GM19035 (cell line): ENCODE measurements around the gene ALKBH4.
A peak's percentile ranks its signal among the peaks of the same experiment; 100 is the strongest.
"Not testable (repeated sequence)": the region's sequence is repeated elsewhere in the genome, so short reads cannot be mapped to it uniquely, and the experiment has no call there.

Source experiments
- ATAC-seq: cut with Tn5 transposase; IDR thresholded peaks from one replicate; pipeline ENCODE4 v1.9.1; 2021; ENCODE audit not compliant: unreplicated experiment

Gene ALKBH4

DNA sequence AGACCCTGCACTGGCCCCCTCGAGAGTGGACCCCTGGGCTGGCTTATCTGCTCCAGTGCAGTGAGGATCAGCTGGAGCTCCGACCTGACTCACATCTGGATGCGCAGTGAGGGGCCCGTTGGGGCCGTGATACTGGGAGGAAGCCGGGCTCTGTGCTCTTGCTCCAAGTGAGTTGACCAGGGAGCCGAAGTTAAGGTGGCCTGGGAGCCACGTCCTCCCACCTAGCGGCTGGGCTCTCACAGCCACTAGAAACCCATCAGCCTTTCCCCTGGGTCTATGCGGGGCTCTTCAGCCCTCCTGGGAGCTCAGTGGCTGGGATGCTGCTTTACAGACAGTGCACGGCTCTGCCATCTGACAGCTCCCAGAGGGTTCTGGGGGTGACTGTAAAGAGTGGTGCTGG is 9.1 kb downstream of the ALKBH4 start:
- no peak for ATAC-seq

DNA sequence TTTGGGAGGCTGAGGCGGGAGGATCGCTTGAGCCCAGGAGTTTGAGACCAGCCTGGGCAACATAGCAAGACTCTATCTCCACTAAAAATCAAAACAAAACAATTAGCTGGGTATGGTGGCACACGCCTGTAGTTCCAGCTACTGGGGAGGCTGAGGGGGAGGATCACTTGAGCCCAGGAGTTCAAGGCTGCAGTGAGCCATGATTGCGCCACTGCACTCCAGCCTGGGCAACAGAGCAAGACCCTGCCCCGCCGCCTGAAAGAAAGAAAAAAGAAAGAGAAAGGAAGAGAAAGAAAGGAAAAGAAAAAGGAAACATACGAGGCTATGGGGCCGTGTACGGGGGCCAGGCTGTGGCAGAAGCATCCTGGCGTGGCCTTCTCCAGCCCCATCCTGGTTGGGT is 9.7 kb downstream of the ALKBH4 start:
- ATAC-seq: not testable (repeated sequence)

DNA sequence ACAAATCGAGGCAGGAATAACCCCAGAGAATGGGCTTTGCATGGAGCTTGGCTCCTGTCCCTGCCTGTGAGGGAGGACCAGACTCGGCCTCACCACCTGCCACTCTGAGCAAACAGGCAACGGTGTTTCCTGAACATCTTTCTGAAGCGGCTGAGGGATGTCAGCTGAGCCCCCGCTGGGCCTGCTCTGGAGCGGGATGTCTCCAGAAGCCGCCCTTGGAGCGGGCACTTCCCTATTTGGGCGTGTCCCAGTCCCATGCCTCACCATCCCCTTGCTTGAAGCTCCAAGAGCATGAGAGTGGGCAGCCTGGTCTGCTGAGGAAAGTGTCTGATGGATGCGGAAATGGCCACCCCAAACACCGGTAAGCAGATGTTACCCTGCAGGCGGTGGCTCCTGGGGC is 10.2 kb downstream of the ALKBH4 start:
- ATAC-seq: no peak

DNA sequence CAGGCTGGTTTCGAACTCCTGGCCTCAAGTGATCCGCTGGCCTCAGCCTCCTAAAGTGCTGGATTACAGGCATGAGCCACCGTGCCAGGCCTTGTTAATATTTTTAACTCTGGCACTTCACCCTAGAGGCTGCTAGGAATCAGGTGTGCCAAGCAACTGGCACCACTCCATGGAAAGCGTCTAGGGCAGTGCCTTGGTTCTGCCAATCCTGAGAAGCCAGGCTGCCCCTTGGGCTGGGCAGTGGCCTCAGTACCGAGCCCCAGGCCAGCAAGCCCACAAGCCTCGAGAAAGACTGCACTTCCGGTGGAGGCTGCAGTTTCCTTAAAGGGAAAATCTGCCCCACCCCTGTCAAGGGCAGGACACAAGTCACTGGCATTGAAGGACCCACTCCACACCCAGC is 11.3 kb downstream of the ALKBH4 start:
- no peak for ATAC-seq

DNA sequence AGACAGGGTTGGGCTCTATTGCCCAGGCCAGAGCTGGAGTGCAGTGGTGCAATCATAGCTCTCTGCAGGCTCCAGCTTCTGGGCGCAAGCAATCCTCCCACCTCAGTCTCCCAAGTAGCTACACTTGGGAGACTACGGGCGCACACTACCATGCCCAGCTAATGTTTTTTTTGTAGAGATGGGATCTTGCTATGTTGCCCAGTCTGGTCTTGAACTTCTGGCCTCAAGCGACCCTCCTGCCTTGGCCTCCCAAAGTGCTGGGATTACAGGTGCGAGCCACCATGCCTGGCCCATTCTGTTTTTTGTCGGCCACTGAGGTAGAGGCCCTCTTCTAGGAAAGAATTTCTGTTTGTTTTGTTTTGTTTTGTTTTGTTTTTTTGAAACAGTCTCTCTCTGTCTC is 12.2 kb downstream of the ALKBH4 start:
- no peak for ATAC-seq

DNA sequence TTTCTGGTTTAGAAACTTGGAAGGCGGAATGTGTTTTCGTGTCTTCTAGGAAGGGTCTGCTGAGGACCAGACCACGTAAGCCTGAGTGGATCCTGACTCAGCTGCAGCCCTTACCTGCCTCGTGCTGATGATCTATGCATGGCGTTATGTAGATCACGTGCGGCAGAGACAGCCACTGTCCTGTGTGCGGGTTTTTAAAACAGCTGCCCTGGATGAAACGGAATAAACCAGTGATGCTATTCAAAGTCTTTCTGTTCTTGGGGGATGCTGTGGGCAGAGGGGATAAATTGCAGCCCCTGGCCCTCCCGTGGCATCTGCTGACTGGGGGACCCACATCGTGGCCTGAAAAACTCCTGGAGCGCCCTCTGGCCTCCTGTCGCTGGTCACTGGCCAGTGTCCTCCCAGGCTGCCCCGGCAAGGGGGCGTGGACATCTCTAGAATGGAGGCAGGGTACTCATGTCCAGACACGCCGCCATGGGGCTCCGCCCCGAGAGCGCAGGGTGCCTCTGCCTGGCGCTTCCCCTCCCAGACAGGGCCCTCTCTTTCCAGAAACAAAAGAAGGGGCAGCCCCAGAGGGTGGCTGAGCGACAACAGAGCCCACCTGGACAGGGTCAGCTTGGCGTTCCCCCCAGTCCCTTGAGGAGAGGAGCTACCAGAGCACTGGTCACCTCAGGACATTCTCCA is 13.2 kb downstream of the ALKBH4 start:
- ATAC-seq: no peak

DNA sequence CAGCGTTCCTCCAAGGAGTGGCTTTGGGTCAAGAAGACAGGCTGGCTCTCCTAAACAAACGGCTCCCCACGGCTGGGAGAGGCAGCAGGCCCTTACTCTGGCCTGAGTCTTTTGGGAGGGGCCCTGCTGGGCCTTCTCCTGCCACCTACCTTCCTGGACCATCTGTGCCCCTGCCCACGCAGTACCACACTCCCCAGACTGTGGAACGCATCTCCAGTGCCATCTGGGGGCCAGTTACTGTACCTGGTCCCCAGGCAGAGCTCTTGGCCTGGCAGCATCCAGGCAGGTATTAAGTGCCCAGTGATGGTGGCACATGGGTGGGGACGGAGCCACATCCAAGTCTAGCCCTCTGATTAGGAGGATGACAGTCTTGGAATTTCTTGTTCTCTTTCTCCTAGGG is 14.4 kb downstream of the ALKBH4 start:
- ATAC-seq: no peak

DNA sequence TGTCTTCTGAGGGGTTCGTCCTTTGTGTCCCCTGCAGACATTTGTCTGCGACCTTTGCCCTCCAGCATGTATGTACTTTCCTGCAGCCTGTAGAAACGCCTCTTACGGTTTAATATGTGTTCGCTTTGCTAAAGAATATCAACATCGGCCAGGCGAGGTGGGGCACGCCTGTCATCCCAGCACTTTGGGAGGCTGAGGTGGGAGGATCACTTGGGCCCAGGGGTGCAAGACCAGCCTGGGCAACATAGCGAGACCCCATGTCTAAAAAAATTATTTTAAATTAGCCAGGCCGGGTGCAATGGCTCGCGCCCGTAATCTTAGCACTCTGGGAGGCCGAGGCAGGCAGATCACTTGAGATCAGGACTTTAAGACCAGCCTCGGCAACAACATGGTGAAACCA is 15.5 kb downstream of the ALKBH4 start:
- ATAC-seq: no peak

DNA sequence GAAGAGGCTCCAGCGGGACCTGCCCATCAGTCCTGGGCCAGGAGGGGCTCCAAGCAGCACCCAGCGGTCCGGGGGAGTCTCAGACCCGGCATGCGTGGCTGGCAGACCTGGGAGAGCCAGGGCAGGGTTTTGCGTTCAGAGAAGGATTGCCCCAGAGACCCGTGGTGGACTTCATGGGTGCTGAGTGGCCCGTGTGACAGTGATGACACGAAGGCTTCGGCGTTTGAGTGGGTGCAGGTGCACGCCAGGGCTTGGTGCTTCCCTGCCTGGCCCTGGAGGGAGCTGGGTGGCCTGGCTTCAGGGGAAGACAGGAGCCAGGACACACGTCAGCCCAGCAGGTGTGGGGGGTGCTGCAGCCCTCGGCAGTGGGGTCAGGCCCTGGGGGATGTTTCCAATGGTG is 17.4 kb downstream of the ALKBH4 start:
- no peak for ATAC-seq

DNA sequence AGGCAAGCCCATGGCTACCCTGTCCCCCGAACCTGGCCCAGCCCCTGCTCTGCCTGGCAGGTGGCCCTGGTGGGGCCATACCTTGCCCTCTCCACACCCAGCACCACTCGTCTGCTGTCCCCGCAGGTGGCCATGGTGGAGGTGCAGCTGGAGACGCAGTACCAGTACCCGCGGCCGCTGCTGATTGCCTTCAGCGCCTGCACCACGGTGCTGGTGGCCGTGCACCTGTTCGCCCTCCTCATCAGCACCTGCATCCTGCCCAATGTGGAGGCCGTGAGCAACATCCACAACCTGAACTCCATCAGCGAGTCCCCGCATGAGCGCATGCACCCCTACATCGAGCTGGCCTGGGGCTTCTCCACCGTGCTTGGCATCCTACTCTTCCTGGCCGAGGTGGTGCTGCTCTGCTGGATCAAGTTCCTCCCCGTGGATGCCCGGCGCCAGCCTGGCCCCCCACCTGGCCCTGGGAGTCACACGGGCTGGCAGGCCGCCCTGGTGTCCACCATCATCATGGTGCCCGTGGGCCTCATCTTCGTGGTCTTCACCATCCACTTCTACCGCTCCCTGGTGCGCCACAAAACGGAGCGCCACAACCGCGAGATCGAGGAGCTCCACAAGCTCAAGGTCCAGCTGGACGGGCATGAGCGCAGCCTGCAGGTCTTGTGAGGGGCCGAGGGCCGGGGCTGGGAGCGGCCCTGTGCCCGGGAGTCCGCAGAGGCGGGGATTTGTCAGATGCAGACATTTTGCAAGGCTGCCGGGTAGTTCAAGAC is 18.1 kb downstream of the ALKBH4 start:
- no peak for ATAC-seq

DNA sequence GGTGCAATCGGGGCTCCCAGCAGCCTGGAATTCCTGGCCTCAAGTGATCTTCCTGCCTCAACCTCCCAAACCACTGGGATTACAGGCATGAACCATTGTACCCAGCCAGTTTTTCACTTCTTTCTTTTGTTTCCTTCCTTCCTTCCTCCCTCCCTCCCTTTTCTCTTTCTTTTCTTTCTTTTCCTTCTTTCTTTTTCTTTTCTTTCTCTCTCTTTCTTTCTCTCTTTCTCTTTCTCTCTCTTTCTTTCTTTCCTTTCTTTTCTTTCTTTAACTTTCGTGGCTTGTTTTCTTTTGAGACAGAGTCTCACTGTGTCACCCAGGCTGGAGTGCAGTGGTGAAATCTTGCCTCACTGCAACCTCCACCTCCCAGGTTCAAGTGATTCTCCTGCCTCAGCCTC is 19.0 kb downstream of the ALKBH4 start:
- ATAC-seq: no peak

DNA sequence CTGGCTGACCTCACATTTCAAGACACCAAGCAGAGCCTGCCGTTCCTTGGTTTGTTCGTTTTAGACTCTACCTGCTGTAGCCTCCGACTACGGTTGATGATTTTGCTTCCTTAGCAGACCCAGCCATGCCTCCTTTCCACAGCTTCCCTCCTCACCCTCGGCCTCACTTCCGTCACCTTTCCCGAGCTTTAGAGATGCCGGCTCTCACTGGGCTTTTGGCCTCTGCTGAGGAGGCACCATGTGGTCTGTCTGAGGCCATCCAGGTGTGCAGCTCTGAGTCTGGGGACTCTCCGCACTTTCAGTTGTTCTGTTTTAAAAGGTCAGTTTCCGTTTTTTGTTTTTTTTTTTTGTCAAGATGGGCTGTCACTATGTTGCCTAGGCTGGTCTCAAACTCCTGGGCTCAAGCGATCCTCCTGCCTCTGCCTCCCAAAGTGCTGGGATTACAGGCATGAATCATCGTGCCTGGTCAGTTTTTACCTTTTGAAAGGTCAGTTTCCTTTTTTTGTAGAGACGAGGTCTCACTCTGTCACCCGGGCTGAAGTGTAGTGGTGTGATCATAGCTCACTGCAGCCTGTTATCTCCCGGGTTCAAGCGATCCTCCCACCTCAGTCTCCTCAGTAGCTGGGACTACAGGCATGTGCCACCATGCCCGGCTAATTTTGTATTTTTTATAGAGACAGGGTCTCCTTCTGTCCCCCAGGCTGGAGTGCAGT is 19.5 kb downstream of the ALKBH4 start:
- peak; percentile 55 for ATAC-seq

DNA sequence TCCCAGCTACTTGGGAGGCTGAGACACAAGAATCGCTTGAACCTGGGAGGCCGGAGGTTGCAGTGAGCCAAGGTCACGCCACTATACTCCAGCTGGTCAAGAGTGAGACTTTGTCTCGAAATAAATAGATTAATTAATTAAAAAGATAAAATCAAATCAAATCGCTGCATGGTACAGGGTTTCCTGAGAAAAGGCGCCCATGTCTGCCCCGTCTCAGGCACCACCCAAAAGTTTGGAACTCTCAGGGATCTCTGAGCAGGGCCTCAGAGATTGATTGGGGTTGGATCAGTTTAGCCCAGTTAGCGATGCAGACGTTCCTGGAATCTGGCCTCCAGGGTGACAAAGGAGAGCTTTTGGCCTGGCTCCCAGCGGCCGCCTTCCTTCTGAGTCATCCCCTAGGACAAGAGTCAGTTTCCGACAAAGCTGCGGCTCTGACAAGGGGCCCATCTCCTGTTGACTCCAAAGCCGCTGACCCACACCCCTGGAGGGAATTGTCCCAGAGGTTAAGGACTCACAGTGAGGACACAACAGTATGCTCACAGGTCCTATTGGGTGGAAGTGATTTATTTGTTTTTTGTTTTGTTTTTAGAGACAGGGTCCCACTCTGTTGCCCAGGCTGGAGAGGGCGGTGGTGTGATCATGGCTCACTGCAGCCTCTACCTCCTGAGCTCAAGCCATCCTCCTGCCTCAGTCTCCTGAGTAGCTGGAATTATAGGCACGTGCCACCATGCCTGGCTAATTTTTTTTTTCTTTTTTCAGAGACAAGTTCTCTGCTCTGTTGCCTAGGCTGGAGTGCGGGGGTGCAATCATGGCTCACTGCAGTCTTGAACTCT is 24.5 kb downstream of the ALKBH4 start:
- ATAC-seq: no peak

DNA sequence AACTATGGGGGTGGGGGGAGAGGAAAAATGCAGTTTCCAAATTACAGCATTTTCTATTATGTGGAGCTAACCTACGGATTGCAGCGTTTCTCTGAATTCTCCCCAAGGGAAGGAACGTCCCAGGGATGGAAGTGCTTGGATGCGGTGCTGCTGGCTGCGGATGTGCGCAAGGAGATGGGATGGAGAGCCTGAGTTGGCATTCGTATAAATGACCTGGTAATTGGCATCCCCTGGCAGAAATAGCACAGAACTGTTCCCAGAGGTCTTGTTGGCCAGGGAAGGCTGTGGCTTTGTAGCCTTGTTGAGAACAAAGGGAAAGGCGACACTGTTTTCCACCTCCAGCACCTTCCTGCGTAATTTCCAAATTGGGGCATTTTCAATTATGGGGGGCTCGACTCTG is 28.5 kb downstream of the ALKBH4 start:
- no peak for ATAC-seq

DNA sequence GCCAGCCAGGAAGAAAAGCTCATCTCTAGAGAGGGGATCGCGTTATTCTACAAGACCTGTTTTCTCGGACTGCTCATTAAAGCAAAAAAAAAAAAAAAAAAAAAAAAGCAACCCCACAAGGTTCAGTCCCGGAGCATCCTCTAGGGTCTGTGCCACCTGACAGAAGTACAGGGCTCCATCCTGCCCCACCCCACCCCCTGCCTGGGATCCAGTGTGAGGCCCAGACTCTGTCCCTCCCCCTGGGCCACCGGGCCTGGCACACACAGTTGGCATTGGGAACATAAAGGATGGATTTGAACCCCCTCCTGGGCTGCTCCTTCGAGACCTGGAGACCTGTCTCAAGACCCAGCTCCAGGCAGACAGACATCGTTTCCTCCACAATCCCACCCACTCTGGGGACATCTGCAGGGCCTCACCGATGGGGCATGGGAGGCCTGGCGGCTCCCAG is 30.6 kb downstream of the ALKBH4 start:
- ATAC-seq: peak; percentile 2

DNA sequence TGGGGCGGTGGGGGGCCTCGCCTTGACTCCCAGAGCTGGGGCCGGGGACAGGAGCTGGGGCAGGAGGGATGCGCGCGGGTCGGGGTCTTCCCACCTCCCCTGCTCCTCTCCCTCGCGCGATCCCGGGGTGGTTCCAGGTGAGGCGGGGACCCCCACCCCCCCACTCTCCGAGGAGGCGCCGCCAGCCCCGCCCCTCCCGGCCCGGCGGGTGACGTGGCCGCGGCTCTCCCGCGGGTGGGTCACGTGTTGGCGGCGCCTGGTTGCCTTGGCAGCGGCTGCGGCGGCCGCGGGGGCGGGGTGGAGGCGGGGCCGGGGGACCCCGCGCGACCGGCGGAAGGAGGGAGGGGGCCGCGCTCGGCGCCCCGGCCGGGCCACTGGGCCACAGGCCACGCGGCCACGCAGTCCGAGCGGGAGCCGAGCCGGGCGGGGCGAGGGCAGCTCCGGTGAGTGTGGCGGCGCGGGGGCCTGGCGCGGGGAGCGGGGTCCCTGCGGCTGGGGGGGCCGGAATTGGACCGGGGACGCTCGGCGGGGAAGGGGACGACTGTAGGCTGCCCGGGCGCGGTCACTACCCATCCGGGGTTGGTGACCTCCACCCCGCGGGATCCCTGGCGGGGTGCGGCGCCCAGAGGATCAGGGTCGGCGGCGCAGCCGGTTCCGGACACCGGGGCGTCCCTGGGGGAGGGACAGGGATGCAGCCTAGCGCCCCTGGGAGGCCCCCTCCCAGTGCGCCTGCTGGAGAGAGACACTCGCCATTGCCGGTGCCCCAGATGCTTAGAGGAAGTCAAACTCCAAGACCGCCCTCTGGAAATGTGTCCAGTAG is 31.2 kb downstream of the ALKBH4 start, which contains the start of gene ORAI2:
TSS of gene ORAI2 (plus strand) at position 357 of the 820 bp plus-strand sequence. CDS start 5,382 bp downstream, outside the sequence.
- ATAC-seq: peak; percentile 62

DNA sequence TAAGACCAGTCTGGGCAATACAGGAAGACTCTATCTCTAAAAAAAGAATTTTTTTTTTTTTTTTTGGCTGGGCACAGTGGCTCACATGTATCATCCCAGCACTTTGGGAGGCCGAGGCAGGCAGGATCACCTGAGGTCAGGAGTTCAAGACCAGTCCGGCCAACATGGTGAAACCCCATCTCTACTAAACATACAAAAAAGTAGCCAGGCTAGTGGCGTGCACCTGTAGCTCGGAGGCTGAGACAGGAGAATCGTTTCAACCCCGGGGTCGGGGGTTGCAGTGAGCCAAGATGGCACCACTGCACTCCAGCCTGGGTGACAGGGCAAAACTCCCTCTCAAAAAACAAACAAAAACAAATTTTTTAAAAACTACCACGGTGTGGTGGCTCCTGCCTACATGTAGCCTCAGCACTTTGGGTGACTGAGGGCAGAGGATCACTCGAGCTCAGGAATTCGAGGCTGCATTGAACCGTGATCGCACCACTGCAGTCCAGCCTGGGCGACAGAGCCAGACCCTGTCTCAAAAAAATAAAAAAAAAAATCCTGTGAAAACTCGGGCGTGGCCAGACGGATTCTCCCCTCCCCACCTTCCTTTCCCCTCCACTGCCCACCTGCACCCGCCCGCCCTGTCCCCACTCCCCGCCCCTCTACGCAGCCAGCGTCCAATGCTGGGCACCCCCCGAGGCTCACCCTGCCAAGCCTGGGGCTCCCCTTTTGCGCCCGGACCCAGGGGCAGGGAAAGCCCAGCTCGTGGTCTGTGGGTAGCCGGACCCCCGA is 32.0 kb downstream of the ALKBH4 start:
- peak; percentile 36 for ATAC-seq

DNA sequence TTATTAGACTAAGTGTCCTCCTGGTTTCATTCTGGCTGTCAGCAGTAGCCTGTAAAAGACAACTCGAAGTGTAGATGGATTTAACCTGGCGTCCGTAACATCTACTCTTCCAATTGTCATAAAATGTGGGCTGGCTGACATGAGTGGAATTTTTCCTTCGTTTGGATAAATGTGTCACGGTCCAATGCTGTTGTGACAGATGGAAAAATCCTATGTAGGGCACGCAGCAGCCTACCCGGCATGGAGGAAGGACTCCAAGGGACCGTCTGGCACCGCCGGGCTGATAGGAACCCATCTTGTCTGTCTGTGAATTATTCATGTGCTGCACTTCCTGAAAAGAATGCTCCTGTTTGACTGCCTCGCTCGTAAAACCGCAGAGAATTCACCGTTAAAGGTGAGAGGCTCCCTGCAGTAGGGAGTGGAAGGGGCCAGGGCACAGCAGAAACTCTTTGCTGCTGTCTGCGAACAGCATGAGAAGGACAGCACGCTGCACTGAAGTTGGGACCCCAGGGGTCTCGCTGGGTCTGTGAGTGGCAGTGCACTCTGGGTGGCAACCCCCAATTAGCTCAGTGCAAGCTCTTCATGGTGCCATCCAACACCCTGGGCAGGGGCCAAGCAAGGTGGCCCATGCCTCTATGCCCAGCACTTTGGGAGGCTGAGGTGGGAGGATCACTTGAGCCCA is 32.9 kb downstream of the ALKBH4 start:
- ATAC-seq: no peak
